Effector CD8-positive, alpha-beta T cell (primary cell): Measurements from ENCODE around the gene TSR1.
"Not testable (repeated sequence)": the region's sequence is repeated elsewhere in the genome, so short reads cannot be mapped to it uniquely, and the experiment has no call there.

Experiments used
- DNase-seq: peaks from one replicate; lab custom pipeline; 2025; lab: John Stamatoyannopoulos, UW

Gene TSR1

GRCh38 chr17:2336852-2337543 is 741 bp upstream of the TSR1 start, which contains the start of gene SGSM2:
TSS of gene SGSM2 (plus strand) at chr17:2337501. CDS start at chr17:2337689, 188 bp downstream.
- DNase-seq: peak; percentile 65

- DNase-seq: no peak
These were observed 487 bp downstream of the TSR1 start for GRCh38 chr17:2335726-2336214.

- DNase-seq: no peak
These were observed 5.0 kb downstream of the TSR1 start for GRCh38 chr17:2331303-2331702.

- DNase-seq: no peak
These were observed 12.5 kb downstream of the TSR1 start for GRCh38 chr17:2323629-2324314.

GRCh38 chr17:2321399-2321798 is 14.9 kb downstream of the TSR1 start:
- DNase-seq: no peak

DNA sequence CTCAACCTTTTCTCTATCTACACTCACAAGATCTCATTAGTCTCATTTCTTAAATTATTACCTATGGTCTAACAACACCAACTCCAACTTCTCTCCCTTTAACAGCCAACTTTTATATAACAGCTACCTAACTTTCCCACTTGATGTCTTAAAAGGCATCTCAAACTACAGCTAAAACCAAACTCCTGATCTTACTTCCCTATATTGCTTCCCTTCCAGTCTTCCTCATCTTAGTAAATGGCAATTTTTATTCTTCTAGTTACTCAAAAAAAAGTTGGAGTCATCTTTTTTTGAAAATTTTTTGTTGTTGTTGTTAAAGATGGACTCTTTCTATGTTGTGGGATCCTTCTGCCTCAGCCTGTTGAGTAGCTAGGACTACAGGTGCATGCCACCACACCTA is 17.2 kb downstream of the TSR1 start:
- DNase-seq: no peak

GRCh38 chr17:2317796-2318195 is 18.5 kb downstream of the TSR1 start:
- DNase-seq: no peak

GRCh38 chr17:2316916-2317205 is 19.4 kb downstream of the TSR1 start:
- DNase-seq: not testable (repeated sequence)

GRCh38 chr17:2312736-2313135 is 23.5 kb downstream of the TSR1 start:
- DNase-seq: no peak

DNA sequence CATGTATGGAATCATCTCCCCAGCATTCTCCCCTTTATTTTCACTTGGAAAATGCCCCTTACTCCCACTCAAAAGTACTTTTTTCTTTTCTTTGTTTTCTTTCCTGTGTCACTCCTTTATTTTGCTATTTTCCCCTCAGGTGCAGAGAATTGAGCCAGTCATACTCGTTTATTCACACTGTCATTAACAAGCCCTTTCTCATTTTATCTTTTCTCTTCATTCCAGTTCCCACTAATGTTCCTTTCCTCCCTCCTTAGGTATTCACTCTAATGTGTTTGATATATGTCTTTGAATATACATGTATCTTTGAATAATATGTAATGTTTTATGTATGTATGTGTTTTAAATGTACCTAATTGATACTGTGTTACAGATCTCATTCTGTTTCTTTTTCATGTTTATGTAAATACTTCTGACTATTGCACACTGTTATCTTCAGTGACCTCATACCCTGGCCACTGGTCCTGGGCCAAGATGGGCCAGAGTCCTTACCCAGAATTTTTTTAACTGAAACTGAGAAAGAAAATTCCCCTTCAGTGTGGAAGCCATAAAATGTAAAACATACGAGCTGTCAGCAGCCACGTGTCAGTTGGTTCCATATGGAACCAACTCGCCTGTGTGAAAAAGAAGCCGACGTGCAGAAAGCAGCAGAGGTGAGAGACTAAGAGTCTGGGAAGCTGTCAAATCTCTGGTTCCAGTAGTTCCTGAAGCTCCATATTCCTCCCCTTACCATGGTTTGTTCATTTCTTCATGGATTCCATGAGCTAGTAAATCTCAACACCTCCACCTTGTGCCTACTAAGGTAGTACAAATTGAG is 26.7 kb downstream of the TSR1 start:
- DNase-seq: no peak

GRCh38 chr17:2304931-2305330 is 31.3 kb downstream of the TSR1 start:
- DNase-seq: no peak

DNA sequence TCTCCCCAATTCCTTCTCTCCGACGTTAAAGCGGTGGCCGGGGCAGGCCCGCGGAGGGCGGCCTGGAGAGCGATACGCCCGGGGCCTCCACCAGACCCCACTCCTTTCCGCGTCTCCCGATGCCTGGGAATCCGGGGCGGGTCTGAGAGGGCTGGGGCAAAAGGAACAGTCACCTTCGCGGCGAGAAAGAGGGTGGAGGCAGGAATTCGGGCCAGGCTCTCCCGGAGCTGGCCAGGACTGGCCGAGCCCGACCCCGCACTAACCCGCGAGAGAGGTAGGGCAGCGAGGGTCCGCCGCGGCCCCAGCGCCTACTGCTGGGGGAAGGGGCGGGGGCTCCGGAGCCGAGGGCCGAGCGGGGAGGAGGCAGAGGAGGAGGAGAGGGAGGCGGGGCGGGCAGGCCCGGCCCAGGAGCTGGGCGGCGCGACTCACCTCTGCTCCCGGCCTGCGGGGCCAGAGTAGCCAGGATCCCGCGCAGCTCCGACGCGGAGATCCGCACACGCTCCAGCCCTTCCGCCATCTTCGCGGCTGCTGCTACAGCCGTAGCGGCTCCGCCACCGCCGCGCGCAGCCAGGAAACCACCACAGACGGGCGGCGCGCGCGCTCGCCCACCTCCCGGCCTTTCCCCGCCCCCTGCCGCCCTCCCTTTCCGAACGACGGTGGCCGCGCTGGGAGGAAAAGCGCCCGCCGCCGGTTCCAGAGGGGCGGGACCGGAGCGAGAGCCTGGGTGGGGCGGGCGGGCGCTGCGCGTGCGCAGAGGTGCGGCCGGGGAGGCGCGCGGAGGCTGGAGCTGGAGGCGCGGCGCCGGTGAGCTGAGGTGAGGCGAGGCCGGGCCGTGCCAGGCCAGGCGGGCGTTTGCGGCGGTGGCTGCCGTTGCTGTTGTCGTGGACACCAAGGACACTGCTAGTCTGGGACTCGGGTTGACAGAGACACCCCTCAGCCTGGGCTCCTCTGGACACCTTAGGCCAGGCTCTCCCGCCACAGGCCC is 32.8 kb downstream of the TSR1 start, which contains the start of the genes SMG6 and SRR:
Gene SMG6, minus strand, starts transcription at position 582 of the 985 bp plus-strand sequence. Its CDS starts 65 bp downstream, at position 517.
Gene SRR, plus strand, starts transcription at position 747 of the 985 bp plus-strand sequence. CDS start 11,611 bp downstream, outside the sequence.
- DNase-seq: peak; percentile 96

DNA sequence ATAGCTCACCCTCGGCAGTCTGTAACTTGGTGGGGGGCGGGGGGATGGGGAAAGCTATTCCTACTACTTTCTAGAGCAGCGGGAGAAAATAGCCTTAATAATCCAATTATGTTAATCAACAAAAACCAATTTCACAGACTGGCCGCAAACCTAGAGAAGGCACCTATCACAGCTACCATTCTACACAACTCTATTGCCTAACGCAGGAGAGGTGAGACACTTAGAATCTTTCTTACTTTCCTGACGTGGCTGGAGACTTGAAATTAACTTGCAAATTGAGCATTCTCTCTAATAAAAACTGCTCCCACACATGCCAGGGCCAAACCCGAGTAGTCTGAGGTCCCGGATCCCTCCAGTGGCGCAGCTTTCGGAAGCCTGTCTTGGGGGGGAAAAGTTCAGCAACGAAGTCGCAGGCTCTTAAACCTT is 33.5 kb downstream of the TSR1 start:
- DNase-seq: no peak

DNA sequence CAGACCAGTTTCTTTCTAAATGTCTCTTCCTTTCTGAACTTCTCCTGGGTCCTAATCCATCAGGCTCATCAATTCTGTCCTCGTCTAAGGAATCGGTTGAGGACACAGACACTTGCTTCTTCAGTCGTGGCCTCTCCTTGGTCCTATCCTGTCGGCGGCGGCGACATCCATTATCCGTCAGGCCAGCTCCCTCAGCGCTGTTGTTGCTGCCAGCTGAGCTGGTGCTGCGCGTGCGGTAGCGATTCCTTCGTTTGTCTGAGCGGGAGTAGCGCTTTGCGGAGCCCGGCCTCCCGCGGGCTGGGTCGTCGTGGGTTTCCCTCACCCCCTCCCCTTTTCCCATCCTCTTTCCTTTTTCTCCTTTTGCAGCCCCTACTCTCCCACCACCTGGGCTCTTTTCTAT is 36.5 kb downstream of the TSR1 start:
- DNase-seq: no peak

- no peak for DNase-seq
These were observed 37.1 kb downstream of the TSR1 start for GRCh38 chr17:2299136-2299535.

DNA sequence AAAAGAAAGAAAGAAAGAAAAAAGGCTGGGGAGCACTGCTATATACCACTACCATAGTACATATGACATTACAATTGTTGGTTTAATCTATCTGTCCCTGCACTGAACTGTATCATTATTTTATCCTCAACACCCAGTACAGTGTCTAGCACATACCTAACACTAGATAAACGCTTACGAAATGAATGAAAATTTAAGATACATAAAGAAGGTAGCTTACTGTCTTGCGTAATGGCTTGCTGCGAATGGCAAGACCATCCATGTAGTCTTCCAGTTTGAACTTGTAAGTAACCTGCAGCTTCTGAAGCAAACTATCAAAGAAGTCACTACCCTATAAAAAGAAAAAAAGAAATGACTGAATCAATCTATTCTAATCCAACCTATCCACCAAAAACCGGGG is 39.2 kb downstream of the TSR1 start:
- no peak for DNase-seq

- no peak for DNase-seq
These were observed 40.7 kb downstream of the TSR1 start for GRCh38 chr17:2295575-2295974.

DNA sequence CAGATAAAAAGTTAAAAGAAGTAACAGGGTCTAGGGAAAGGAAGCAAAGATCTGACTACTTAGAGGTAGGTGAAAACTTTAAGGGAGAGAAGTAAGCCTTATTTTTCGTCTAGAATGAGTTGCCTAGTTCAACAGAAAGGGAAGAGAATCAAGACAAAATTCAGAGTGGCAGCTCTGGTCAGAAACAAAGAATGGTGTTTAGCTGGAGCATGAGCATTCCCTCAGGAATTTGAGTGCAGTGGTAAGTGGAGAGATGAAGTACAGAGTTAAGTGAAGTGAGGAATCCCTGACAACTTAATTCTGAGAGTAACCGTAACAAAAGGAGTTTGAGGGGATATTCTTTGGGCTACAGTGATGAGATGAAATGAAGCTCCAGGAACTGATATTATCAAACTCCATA is 44.2 kb downstream of the TSR1 start:
- DNase-seq: no peak

GRCh38 chr17:2289878-2290478 is 46.3 kb downstream of the TSR1 start:
- DNase-seq: no peak

GRCh38 chr17:2283302-2283701 is 53.0 kb downstream of the TSR1 start:
- no peak for DNase-seq
